PC-3 (cell line): Measurements from ENCODE around the gene DGUOK. TPM values are rescaled to one million over a fixed set of nuclear protein-coding genes. Genes with fewer than 3 reads are reported as not detected.

Experiments
- ATAC-seq: fragments of 200-7000 bp; cut with Tn5 transposase; 2 replicates; pipeline ENCODE4 v1.9.1; 2020; ENCODE audit warnings: mild to moderate bottlenecking, moderate library complexity
- BruUV-seq: library from RNA; stranded (reverse); fragments of 400-500 nt; replicated peaks from 2 replicates; lab custom pipeline; 2021; lab: Mats Ljungman, UMichigan
- CTCF ChIA-PET: fragments of 300-600 bp; sonication (Branson Sonifier 250); formaldehyde crosslinking; loops from one replicate; lab custom pipeline; 2022; ENCODE audit warnings: antibody characterized with exemption; lab: Charles Lee
- POLR2A ChIA-PET: fragments of 300-600 bp; sonication (Branson Sonifier 250); formaldehyde crosslinking; loops from one replicate; lab custom pipeline; 2022; ENCODE audit warnings: antibody characterized with exemption; ENCODE audit not compliant: unreplicated experiment; lab: Charles Lee
- DNase-seq: peaks from one replicate; pipeline ENCODE4 v3.0.0-alpha.2; 2015
- H2AFZ ChIP-seq: fragments of 300-600 bp; sonication (generic); 2 replicates; pipeline ENCODE4 v1.6.0; 2016; ENCODE audit warnings: antibody characterized with exemption, low read length
- H3F3A ChIP-seq: fragments of 300-600 bp; sonication (generic); one replicate; pipeline ENCODE4 v1.6.0; 2017; ENCODE audit warnings: antibody characterized with exemption, low read length, control low read depth, mild to moderate bottlenecking; ENCODE audit not compliant: unreplicated experiment
- H3K27ac ChIP-seq: fragments of 300-600 bp; sonication (generic); 2 replicates; pipeline ENCODE4 v1.5.1; 2016; ENCODE audit warnings: mild to moderate bottlenecking, low read length
- H3K27me3 ChIP-seq: fragments of 300-600 bp; sonication (generic); 2 replicates; pipeline ENCODE4 v1.6.1; 2016; ENCODE audit warnings: low read length, mixed read lengths
- H3K36me3 ChIP-seq: fragments of 300-600 bp; sonication (generic); 2 replicates; pipeline ENCODE4 v1.6.1; 2016; ENCODE audit warnings: low read depth, mixed run types, low read length, mixed read lengths
- H3K4me1 ChIP-seq: fragments of 300-600 bp; sonication (generic); 2 replicates; pipeline ENCODE4 v1.5.1; 2016; ENCODE audit warnings: low read length; ENCODE audit not compliant: insufficient read depth
- H3K4me2 ChIP-seq: fragments of 300-600 bp; sonication (generic); 2 replicates; pipeline ENCODE4 v1.6.0; 2016; ENCODE audit warnings: low read length
- H3K4me3 ChIP-seq: fragments of 300-600 bp; sonication (generic); 2 replicates; pipeline ENCODE4 v1.5.1; 2016; ENCODE audit warnings: mild to moderate bottlenecking, low read length, mixed read lengths
- H3K79me2 ChIP-seq: fragments of 300-600 bp; sonication (generic); 2 replicates; pipeline ENCODE4 v1.6.1; 2017; ENCODE audit warnings: low read length, mixed read lengths
- H3K9ac ChIP-seq: fragments of 300-600 bp; sonication (generic); 2 replicates; pipeline ENCODE4 v1.6.0; 2016; ENCODE audit warnings: mild to moderate bottlenecking, low read length
- H3K9me2 ChIP-seq: fragments of 300-600 bp; sonication (generic); replicated peaks from 2 replicates; pipeline ENCODE4 v1.6.1; 2016; ENCODE audit warnings: mixed run types, low read length, mixed read lengths
- H3K9me3 ChIP-seq: fragments of 300-600 bp; sonication (generic); 2 replicates; pipeline ENCODE4 v1.6.1; 2016; ENCODE audit warnings: low read length, mixed read lengths
- H4K20me1 ChIP-seq: fragments of 300-600 bp; sonication (generic); 2 replicates; pipeline ENCODE4 v1.6.1; 2016; ENCODE audit warnings: low read length, mixed read lengths
- CTCF ChIP-seq: fragments of 300-600 bp; sonication (generic); conservative IDR thresholded peaks from 2 replicates; pipeline ENCODE4 v1.5.1; 2017; ENCODE audit warnings: antibody characterized with exemption, low read depth, mild to moderate bottlenecking, low read length
- EZH2 ChIP-seq: fragments of 300-600 bp; sonication (generic); IDR thresholded peaks from one replicate; pipeline ENCODE4 v1.6.1; 2017; ENCODE audit warnings: antibody characterized with exemption, mild to moderate bottlenecking, low read length; ENCODE audit not compliant: unreplicated experiment
- EZH2phosphoT487 ChIP-seq: fragments of 300-600 bp; sonication (generic); IDR thresholded peaks from 2 replicates; pipeline ENCODE4 v1.6.1; 2018; ENCODE audit warnings: mild to moderate bottlenecking, antibody characterized with exemption, low read length, borderline replicate concordance
- intact Hi-C: fragments of 100-400 bp; cut with micrococcal nuclease; formaldehyde crosslinking; loops from 2 replicates; pipeline ENCODE4 v1.9.0; 2023
- total RNA-seq: library from RNA; depleted of rRNA; stranded (reverse); fragments of >200 nt; gene quantifications from 2 replicates; pipeline ENCODE4 v1.2.3, GENCODE V29; 2014

The DGUOK gene
- total RNA-seq, 1 experiment from 2014 or later: 61.3 TPM

GRCh38 chr2:73904952-73905351, 21.7 kb upstream of the DGUOK start:
- no TSS peak for BruUV-seq
- Histone ChIP-seq H3K4me1 (no peaks in the 10 kb centered on the region), H3K4me2 (no peak overlapping the region), H3K9ac (no peak overlapping the region), H3K4me3 (no peak overlapping the region), H3K9me3 (no peaks in the 10 kb centered on the region), H3K79me2 (no peaks in the 10 kb centered on the region), H3K27ac (no peak overlapping the region), H3K36me3 (no peaks in the 10 kb centered on the region; the same call in 1 of the 2 replicates), H3F3A (no peaks in the 10 kb centered on the region), H2AFZ (no peak overlapping the region), H4K20me1 (no peaks in the 10 kb centered on the region), H3K9me2 (no peaks in the 10 kb centered on the region), H3K27me3 (no peaks in the 10 kb centered on the region)
- DNase-seq (no peak), ATAC-seq (no peak)
- CTCF ChIA-PET: no interaction called here
- intact Hi-C loops: no loop called here
- TF ChIP-seq EZH2phosphoT487 (no peak), EZH2 (no peak), CTCF (no peak)
- POLR2A ChIA-PET: no interaction called here

GRCh38 chr2:73906847-73907505, 19.7 kb upstream of the DGUOK start:
- no peaks in the 10 kb centered on the region for H4K20me1 ChIP-seq
- CTCF ChIA-PET: no interaction called here
- no peak for ATAC-seq
- H3K4me1 ChIP-seq: no peaks in the 10 kb centered on the region
- no peaks in the 10 kb centered on the region for H3K27me3 ChIP-seq
- H3K4me2 ChIP-seq: no peak overlapping the region
- H3K79me2 ChIP-seq: no peaks in the 10 kb centered on the region
- TF ChIP-seq EZH2 (no peak), EZH2phosphoT487 (no peak), CTCF (no peak)
- no peak for DNase-seq
- H3K4me3 ChIP-seq: no peak overlapping the region
- no peaks in the 10 kb centered on the region for H3F3A ChIP-seq
- BruUV-seq: no TSS peak
- H3K9me2 ChIP-seq: no peaks in the 10 kb centered on the region
- H3K27ac ChIP-seq: no peak overlapping the region
- no peaks in the 10 kb centered on the region for H3K9me3 ChIP-seq
- intact Hi-C loops: no loop called here
- H3K9ac ChIP-seq: no peak overlapping the region
- no peaks in the 10 kb centered on the region; the same call in 1 of the 2 replicates for H3K36me3 ChIP-seq
- H2AFZ ChIP-seq: no peak overlapping the region
- POLR2A ChIA-PET: no interaction called here

GRCh38 chr2:73907840-73908452, 18.7 kb upstream of the DGUOK start:
- H3K27ac ChIP-seq: no peak overlapping the region
- ChIA-PET CTCF (no interaction called here), POLR2A (no interaction called here)
- H3K27me3 ChIP-seq: no peaks in the 10 kb centered on the region
- TF ChIP-seq CTCF (peak; percentile 42), EZH2phosphoT487 (no peak)
- no peaks in the 10 kb centered on the region for H3K4me1 ChIP-seq
- no peaks in the 10 kb centered on the region; the same call in 1 of the 2 replicates for H3K36me3 ChIP-seq
- no peak overlapping the region for H3K9ac ChIP-seq
- H3K79me2 ChIP-seq: no peaks in the 10 kb centered on the region
- no peak overlapping the region for H2AFZ ChIP-seq
- no peaks in the 10 kb centered on the region for H4K20me1 ChIP-seq
- no peak overlapping the region for H3K4me3 ChIP-seq
- H3K4me2 ChIP-seq: no peak overlapping the region
- BruUV-seq: no TSS peak
- DNase-seq (peak; percentile 46), ATAC-seq (peak; percentile 92)
- no peaks in the 10 kb centered on the region for H3K9me2 ChIP-seq
- intact Hi-C loops: no loop called here
- H3K9me3 ChIP-seq: no peaks in the 10 kb centered on the region
- H3F3A ChIP-seq: no peaks in the 10 kb centered on the region
